Endothelial cell of umbilical vein (primary cell): ENCODE measurements around the gene ICAM5. TPM values are rescaled to one million over a fixed set of nuclear protein-coding genes. Genes with fewer than 3 reads are reported as not detected.

Experiments used
- BruUV-seq: library from RNA; stranded (reverse); fragments of 400-500 nt; replicated peaks from 2 replicates; lab custom pipeline; 2021; lab: Mats Ljungman, UMichigan
- CTCF ChIA-PET: fragments of 300-600, 350-600 bp; sonication (Branson Sonifier 250); formaldehyde crosslinking; loops from one replicate; lab custom pipeline; 2021; ENCODE audit warnings: antibody characterized with exemption, inconsistent platforms; lab: Charles Lee
- POLR2A ChIA-PET: fragments of 300-600, 350-600 bp; sonication (Branson Sonifier 250); formaldehyde crosslinking; loops from one replicate; lab custom pipeline; 2021; ENCODE audit warnings: antibody characterized with exemption, inconsistent platforms; lab: Charles Lee
- DNase-seq: peaks from one replicate; pipeline ENCODE4 v3.0.0-alpha.2; 2011; ENCODE audit warnings: low read depth, low spot score
- FAIRE-seq: peaks from 2 replicates; lab custom pipeline; 2011; peaks lifted over from hg19 to GRCh38; lab: Jason Lieb, UNC
- H2AFZ ChIP-seq: 2 replicates; pipeline ENCODE4 v1.6.0; 2012; ENCODE audit warnings: low read depth, low read length, control low read depth, inconsistent platforms
- H3K27ac ChIP-seq: 2 replicates; pipeline ENCODE4 v1.5.1; 2011; ENCODE audit warnings: low read depth, mild to moderate bottlenecking, control low read depth, low read length, moderate library complexity; ENCODE audit not compliant: insufficient read depth
- H3K27me3 ChIP-seq, 2 experiments: 2 replicates each; pipeline versions ENCODE4 v1.6.0 to v1.6.1; 2011; ENCODE audit warnings: low read length in 2 of 2, mixed read lengths in 1 of 2; ENCODE audit not compliant: control insufficient read depth in 2 of 2, insufficient read depth in 2 of 2
- H3K36me3 ChIP-seq, 2 experiments: 2 replicates in 1 of 2; 3 replicates in 1 of 2; pipeline ENCODE4 v1.5.1; 2011; ENCODE audit warnings: low read length in 2 of 2, mild to moderate bottlenecking in 1 of 2, moderate library complexity in 1 of 2; ENCODE audit not compliant: control insufficient read depth in 2 of 2, insufficient read depth in 2 of 2; ENCODE audit errors: extremely low read depth in 1 of 2
- H3K4me1 ChIP-seq: 3 replicates; pipeline ENCODE4 v1.5.1; 2011; ENCODE audit warnings: mild to moderate bottlenecking, low read length; ENCODE audit not compliant: control insufficient read depth, insufficient read depth; ENCODE audit errors: extremely low read depth
- H3K4me2 ChIP-seq: 2 replicates; pipeline ENCODE4 v1.6.1; 2011; ENCODE audit warnings: low read length, control low read depth, mixed read lengths; ENCODE audit not compliant: insufficient read depth
- H3K4me3 ChIP-seq, 3 experiments: fragments of 200-600 bp in 1 of 3; sonication (generic), shearing (Covaris generic) in 1 of 3; replicated peaks in 1 of 3; 2 replicates each; pipeline ENCODE4 v1.5.1; 2011 to 2016; ENCODE audit warnings: control low read depth in 3 of 3, low read length in 3 of 3, mild to moderate bottlenecking in 2 of 3, inconsistent platforms in 1 of 3, low read depth in 1 of 3, moderate library complexity in 1 of 3; ENCODE audit not compliant: insufficient read depth in 1 of 3
- H3K79me2 ChIP-seq: 2 replicates; pipeline ENCODE4 v1.6.0; 2012; ENCODE audit warnings: low read length, inconsistent platforms; ENCODE audit not compliant: control insufficient read depth, insufficient read depth
- H3K9ac ChIP-seq: replicated peaks from 2 replicates; pipeline ENCODE3; 2011; ENCODE audit warnings: low read length, control low read depth; ENCODE audit not compliant: insufficient read depth; ENCODE audit errors: extremely low read depth
- H3K9me1 ChIP-seq: replicated peaks from 3 replicates; pipeline ENCODE4 v1.6.0; 2011; ENCODE audit warnings: mild to moderate bottlenecking, low read length; ENCODE audit not compliant: control insufficient read depth, insufficient read depth; ENCODE audit errors: extremely low read depth
- H3K9me3 ChIP-seq: replicated peaks from 2 replicates; pipeline ENCODE4 v1.5.1; 2012; ENCODE audit warnings: low read length, inconsistent platforms; ENCODE audit not compliant: control insufficient read depth, insufficient read depth
- H4K20me1 ChIP-seq: replicated peaks from 2 replicates; pipeline ENCODE3; 2011; ENCODE audit warnings: mild to moderate bottlenecking, low read length; ENCODE audit not compliant: control insufficient read depth, insufficient read depth; ENCODE audit errors: extremely low read depth
- CTCF ChIP-seq, 2 donors: IDR thresholded peaks; 1 replicate in 1 of 2; 2 replicates in 1 of 2; pipeline ENCODE4 v1.5.1; 2011; ENCODE audit warnings: low read length in 2 of 2, mild to moderate bottlenecking in 2 of 2, moderate library complexity in 2 of 2, control low read depth in 1 of 2, inconsistent platforms in 1 of 2, low read depth in 1 of 2; ENCODE audit not compliant: insufficient read depth in 1 of 2; ENCODE audit errors: extremely low read depth in 1 of 2
- EZH2 ChIP-seq: IDR thresholded peaks from 2 replicates; pipeline ENCODE4 v1.6.1; 2012; ENCODE audit warnings: borderline replicate concordance, low read depth, mild to moderate bottlenecking, moderate library complexity, low read length, inconsistent platforms; ENCODE audit not compliant: severe bottlenecking
- GATA2 ChIP-seq: IDR thresholded peaks from 2 replicates; pipeline ENCODE4 v1.7.0; 2011; ENCODE audit warnings: low read depth, mild to moderate bottlenecking, moderate library complexity, mixed read lengths, low read length; ENCODE audit not compliant: insufficient read length, insufficient read depth
- MYC ChIP-seq: IDR thresholded peaks from one replicate; pipeline ENCODE4 v1.6.1; 2011; ENCODE audit warnings: mild to moderate bottlenecking, low read depth, low read length
- POLR2A ChIP-seq: IDR thresholded peaks from 2 replicates; pipeline ENCODE4 v1.6.1; 2012; ENCODE audit warnings: low read depth, mild to moderate bottlenecking, control low read depth, low read length
- POLR2AphosphoS5 ChIP-seq: IDR thresholded peaks from 2 replicates; pipeline ENCODE4 v1.6.1; 2012; ENCODE audit warnings: low read depth, mild to moderate bottlenecking, control low read depth, low read length, moderate library complexity; ENCODE audit not compliant: insufficient read depth
- dilution Hi-C: fragments of 300-500 bp; cut with MboI; formaldehyde crosslinking; loops from one replicate; pipeline ENCODE4 v1.15.0; 2019; ENCODE audit warnings: low sequenced_read_pairs; ENCODE audit not compliant: extremely low pct_ligation_motif_present
- intact Hi-C: fragments of 100-400 bp; cut with micrococcal nuclease; formaldehyde crosslinking; loops from one replicate; pipeline ENCODE4 v1.10.0; 2022
- polyA plus RNA-seq, 4 experiments: library from polyadenylated mRNA; depleted of rRNA in 3 of 4; stranded (reverse) in 3 of 4; unstranded in 1 of 4; fragments of >200 nt; gene quantifications; 2 replicates each; pipeline versions ENCODE4 v1.2.1 to v1.2.3, GENCODE V29; 2011 to 2012; ENCODE audit warnings: missing spikeins in 1 of 4
- total RNA-seq: library from RNA; stranded (reverse); gene quantifications from 2 replicates; pipeline ENCODE4 v1.2.3, GENCODE V29; 2021

Gene ICAM5
- total and polyA plus RNA-seq, 2 donors (not counting 3 experiments of a cell fraction or from before 2014, with no cell fraction given), result 0.10 to 0.40 TPM

DNA sequence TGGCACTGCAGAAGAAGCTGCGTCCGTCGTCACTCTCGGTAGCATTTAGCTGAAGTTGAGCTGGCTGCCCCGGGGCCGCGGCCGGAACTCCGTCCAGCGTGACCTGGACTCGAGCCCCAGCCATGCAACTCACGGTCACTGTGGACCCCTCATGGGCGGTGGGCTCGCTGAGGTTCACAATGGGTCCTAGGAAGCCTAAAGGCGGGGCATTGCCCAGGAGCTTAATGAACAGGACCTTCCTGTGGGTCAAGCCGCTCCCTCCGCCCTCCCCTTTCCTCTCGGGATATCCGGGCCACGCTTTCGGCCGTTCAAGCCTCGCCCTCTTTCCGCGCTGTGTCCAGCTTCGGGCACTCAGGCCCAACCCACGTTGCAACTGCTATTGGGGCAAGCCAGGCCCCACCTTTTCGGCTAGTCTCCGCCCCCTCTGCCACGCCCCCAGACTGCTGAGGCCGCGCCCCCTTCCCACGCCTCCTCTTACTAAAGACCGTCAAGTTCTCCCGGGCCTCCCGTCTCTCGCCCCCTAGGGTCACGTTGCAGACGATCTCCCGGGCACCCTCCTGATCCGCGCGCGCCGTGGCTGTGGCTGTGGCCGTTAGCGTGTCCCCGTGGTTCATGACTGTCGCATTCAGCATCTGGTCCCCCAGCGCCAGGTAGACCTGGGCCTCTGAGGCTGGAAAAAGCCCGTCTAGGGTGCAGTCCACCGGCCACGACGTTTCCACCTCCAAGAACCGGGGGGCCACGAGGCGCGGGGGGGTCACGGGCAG is 45.0 kb downstream of the ICAM5 start:
- FAIRE-seq, result peak; percentile 99
- H3K27me3 ChIP-seq, result no peaks in the 10 kb centered on the region
- H3K4me1 ChIP-seq, result peaks cover 16% of the 10 kb centered on the region
- peak overlapping the region; percentile 64 for H3K4me2 ChIP-seq
- H2AFZ ChIP-seq, result peak overlapping the region; percentile 67
- no peaks in the 10 kb centered on the region for H3K9me3 ChIP-seq
- POLR2A ChIA-PET, result interaction anchor here (0.8 to 2.2 kb wide), 3 partner anchors 12 to 63 kb away, joined by 3 to 13 read pairs (median 4); partner anchors contain the start of genes ICAM1 and TYK2
- H3K36me3 ChIP-seq, result peaks cover under 1 to 2% of the 10 kb centered on the region in 2 experiments
- no peak overlapping the region for H3K27ac ChIP-seq
- no peak overlapping the region for H3K9ac ChIP-seq
- intact Hi-C loops, result loop anchor here (1.0 to 5.0 kb wide), 3 partner anchors 44 to 82 kb away; partner anchors contain the start of genes MRPL4 and TYK2
- peaks cover 23% of the 10 kb centered on the region for H3K79me2 ChIP-seq
- peak; percentile 98 for DNase-seq
- peak in 1 of 2 donors; percentile 10 for TF ChIP-seq CTCF (IDR thresholded peaks at IDR 0.05; ENCODE audit: extremely low read depth in 1 of 2, insufficient read depth in 1 of 2, low read depth in 1 of 2, low read length in 2 of 2)
- peak; percentile 80 for TF ChIP-seq POLR2AphosphoS5
- TF ChIP-seq GATA2, result no peak
- TF ChIP-seq EZH2, result no peak
- TF ChIP-seq MYC, result peak; percentile 24
- peak; percentile 63 for TF ChIP-seq POLR2A
- no peaks in the 10 kb centered on the region for H3K9me1 ChIP-seq
- no TSS peak for BruUV-seq
- no peaks in the 10 kb centered on the region for H4K20me1 ChIP-seq
- H3K4me3 ChIP-seq, result peak overlapping the region; percentile 8 to 71 (median 31)
- dilution Hi-C loops, result no loop called here
- CTCF ChIA-PET, result interaction anchor here (0.7 to 3.5 kb wide), 12 partner anchors 10 to 75 kb away, joined by 3 to 23 read pairs (median 6); partner anchors contain the start of genes CDC37, ICAM1 and TYK2
